T follicular helper cell (primary cell): Measurements from ENCODE around the gene HACL1.

ENCODE experiments used
- DNase-seq: peaks from one replicate; pipeline ENCODE4 v3.0.0-alpha.2; 2020; ENCODE audit warnings: low read depth

The HACL1 gene

GRCh38 chr3:15523660-15524417, 77.5 kb downstream of the HACL1 start:
- DNase-seq: no peak

DNA sequence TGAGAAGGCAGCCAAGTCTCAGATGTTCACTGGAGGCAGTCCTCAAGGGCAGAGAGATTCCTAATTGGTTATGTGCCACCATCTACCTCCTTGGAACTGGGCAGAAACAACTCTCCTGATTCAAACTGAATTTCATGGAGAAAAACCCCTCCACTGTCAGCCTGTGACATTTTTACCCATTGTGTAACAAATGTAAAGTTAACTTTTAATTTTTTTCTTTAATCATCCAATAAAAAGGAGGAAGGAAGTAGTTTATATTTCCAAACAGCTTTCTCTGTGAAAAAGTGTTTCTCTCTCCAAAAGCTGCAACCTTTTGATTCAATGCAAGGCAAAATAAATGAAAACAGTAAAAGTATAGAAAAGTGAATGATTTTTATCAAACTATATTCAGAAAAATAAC, 79.4 kb downstream of the HACL1 start:
- no peak for DNase-seq

- DNase-seq: no peak
Measured at GRCh38 chr3:15521573-15521965, 79.8 kb downstream of the HACL1 start, which contains the start of gene COLQ. COLQ (minus strand) TSS chr3:15521706; CDS start chr3:15521625, 81 bp downstream.

DNA sequence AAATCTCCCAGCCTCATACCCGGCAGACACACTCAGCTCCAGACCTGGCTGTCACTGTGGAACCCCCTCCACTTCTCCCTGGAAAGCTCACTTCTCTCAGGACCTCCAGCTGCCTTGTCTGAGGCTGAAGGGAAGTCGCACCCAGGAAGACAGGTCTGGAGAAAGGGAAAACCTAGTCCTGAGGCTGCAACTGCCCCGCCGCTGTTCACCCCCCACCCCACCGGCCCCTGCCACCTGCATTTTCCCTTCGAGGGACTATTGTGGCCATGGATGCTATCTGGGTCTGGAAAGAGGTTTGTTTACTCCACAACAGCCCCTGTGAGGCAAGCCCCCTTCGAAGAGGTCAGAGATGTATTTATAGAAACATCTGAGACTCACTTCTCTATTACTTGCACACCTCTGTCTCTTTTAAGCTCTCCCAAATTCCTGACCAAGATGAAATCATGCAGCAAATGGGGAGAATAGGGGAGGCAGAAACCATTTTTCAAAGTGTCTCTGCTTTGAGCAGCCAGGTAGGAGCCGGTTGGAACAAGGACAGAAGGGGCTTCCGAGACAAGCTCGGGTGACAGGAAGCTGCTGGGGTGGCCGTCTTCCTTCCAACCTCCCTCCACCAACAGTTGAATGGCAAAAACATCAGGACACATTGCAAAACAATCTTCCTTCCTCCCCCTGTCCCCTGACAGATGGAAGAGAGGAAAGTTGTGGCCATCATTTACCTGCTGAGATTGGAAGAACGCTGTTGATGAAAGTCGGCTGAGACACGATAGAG, 80.4 kb downstream of the HACL1 start:
- no peak for DNase-seq

- no peak for DNase-seq
Measured at GRCh38 chr3:15520185-15520584, 81.2 kb downstream of the HACL1 start.

DNA sequence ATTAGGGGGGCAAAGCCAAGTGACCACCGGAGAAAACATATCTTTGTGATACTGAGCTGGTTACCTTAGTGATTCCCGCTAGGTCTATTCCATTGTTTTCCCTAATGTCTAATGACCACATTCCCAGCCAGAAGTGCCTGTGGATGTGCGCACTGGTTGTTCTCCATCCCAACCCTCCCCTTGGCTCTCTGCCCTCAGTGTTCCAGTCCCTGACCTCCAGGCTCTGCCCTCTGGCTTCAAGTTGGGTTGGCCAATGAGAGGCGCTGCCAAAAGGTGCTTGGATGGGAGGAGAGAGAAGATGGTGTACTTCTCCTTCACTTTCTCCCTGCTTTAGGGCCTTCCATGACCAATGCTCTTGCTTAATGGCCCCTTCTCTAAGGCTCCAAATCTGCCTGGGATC, 82.3 kb downstream of the HACL1 start:
- DNase-seq: no peak

DNA sequence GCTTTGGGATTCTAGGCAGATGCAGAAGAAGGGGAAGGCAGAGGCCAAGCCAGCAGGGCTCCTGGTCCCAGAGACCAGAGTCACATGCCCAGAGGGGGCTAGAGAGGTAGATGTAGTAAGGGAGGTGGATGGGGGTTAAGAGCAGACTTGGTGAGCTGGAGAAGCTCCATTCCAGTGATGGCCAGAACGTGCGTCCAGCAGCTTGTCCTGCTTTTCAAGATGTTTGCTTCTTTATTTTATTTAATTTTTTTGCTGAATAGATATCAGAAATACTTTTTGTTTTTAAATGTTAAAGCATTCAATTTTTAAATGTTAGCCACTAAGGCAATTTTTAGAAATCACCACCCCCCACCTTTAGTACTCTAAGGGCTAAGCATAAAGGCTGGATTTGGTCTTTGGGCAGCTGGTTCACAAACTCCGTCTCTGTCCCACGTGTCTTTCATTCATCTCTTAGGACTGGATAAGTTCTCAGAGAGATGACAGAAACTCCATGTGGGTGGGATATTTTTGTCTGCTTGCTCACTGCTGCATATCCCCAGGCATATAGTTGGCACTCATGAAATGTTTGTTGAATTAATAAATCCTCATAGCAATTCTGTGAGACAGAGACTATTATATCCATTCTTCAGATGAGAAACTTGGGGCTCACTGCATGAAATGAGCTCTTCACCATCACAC, 86.6 kb downstream of the HACL1 start:
- DNase-seq: no peak

DNA sequence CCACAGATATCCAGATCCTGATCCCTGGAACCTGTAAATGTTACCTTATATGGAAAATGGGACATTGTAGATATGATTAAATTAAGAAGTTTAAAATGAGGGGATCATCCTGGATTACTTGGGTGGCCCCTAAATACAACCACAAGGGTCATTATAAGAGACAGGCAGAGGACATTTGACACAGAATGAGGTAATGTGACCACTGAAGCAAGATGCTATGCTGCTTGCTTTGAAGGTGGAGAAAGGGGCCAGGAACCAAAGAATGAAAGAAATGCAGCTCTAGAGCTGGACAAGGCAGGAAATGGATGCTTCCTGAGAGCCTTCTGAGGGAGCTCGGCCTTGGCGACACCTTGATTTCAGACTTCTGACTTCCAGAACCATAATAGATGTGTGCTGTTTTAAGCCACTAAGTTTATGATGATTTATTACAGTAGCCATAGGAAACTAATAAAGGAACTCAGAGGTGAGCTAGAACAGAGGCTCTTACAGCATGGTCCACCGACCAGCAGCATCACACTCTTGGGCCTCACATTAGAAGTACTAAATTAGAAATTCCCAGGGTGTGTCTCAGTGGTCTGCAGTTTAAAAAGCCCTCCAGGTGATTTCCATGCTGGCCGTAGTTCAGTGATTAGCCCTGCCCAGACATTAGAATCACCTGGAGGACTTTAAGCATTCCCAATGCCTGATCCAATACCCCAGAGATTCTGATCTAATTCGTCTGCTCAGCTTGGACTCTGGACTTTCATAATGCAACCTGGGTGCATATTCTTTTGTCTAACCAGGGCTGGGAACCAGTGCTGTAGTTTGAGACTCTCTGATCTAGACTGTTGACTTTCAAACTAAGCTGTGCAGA, 87.3 kb downstream of the HACL1 start:
- no peak for DNase-seq

- no peak for DNase-seq
Measured at GRCh38 chr3:15513116-15513515, 88.3 kb downstream of the HACL1 start.

- DNase-seq: no peak
Measured at GRCh38 chr3:15512166-15512565, 89.2 kb downstream of the HACL1 start.

DNA sequence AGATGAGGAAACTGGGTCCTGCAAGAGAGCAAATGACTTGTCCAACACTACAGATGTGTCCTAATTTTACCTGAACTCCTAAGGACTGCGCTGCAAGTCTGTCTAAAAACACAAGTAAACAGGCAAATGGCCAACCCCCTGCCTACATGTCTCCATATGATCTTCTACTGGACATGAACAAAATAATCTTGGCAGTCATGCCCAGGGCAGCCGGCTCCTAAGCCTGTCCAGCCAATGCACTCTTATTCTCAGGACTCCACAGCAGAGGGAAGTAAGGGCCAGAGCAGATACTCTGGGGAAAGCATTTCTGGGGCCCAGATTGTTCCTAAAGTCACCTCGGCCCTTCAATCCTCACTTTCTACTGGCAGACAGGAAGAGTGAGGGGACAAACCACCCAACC, 90.2 kb downstream of the HACL1 start:
- DNase-seq: no peak
